Lower leg skin (tissue), 3 donors: ENCODE data around the gene SLC25A30.

Experiments used
- CTCF ChIP-seq, 3 donors: fragments of 450-650 bp; IDR thresholded peaks; one replicate each; pipeline ENCODE4 v1.5.1; 2016; ENCODE audit warnings: antibody characterized with exemption in 3 of 3, mild to moderate bottlenecking in 3 of 3, moderate library complexity in 2 of 3
- POLR2A ChIP-seq, 2 donors: fragments of 450-650 bp; IDR thresholded peaks; one replicate each; pipeline ENCODE4 v1.6.1; 2016 to 2017; ENCODE audit warnings: antibody characterized with exemption in 2 of 2, mild to moderate bottlenecking in 1 of 2, moderate library complexity in 1 of 2

- no peak for TF ChIP-seq CTCF (IDR thresholded peaks at IDR 0.05)
- no peak for TF ChIP-seq POLR2A (IDR thresholded peaks at IDR 0.05)
Observed at GRCh38 chr13:45446181-45446580, 28.0 kb upstream of the SLC25A30 start.
